22Rv1 (cell line): ENCODE measurements around the gene ZNF423.

Experiments
- ZFX ChIP-seq: fragments of 450-650 bp; IDR thresholded peaks from 2 replicates; pipeline ENCODE4 v1.6.1; 2017; ENCODE audit warnings: antibody characterized with exemption, borderline replicate concordance
- TF ChIP-seq, protein P1 (sequence below): fragments of 450-650 bp; IDR thresholded peaks from 2 replicates; pipeline ENCODE4 v1.5.1; 2017; ENCODE audit warnings: mild to moderate bottlenecking

DNA sequence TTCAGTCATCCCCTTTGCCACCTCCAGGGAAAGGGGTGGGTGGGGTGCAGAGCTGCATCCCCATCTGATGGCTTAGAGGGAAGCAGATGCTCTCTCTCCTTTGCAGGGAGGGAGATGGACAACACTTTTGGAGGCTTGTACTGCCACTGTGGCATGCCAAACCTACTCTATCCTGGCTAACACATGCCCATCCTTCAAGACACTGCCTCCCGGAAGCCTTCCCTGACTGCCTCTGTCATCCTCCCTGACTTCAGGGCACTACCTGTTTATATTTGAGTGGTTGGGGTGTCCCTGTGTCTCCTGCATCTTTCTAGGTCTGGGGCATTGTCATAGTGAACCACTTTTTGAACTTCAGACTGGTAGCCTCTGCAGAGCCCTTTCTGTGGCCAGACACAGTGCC, 202.3 kb downstream of the ZNF423 start:
- TF ChIP-seq, protein P1, sequence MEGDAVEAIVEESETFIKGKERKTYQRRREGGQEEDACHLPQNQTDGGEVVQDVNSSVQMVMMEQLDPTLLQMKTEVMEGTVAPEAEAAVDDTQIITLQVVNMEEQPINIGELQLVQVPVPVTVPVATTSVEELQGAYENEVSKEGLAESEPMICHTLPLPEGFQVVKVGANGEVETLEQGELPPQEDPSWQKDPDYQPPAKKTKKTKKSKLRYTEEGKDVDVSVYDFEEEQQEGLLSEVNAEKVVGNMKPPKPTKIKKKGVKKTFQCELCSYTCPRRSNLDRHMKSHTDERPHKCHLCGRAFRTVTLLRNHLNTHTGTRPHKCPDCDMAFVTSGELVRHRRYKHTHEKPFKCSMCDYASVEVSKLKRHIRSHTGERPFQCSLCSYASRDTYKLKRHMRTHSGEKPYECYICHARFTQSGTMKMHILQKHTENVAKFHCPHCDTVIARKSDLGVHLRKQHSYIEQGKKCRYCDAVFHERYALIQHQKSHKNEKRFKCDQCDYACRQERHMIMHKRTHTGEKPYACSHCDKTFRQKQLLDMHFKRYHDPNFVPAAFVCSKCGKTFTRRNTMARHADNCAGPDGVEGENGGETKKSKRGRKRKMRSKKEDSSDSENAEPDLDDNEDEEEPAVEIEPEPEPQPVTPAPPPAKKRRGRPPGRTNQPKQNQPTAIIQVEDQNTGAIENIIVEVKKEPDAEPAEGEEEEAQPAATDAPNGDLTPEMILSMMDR, result no peak
- TF ChIP-seq ZFX, result no peak
